GM18520 (cell line): Measurements from ENCODE around the gene KRTAP10-2.
"Not testable (repeated sequence)": the region's sequence is repeated elsewhere in the genome, so short reads cannot be mapped to it uniquely, and the experiment has no call there.

ENCODE experiments used
- ATAC-seq: cut with Tn5 transposase; IDR thresholded peaks from one replicate; pipeline ENCODE4 v1.9.1; 2021; ENCODE audit not compliant: unreplicated experiment

Gene KRTAP10-2

DNA sequence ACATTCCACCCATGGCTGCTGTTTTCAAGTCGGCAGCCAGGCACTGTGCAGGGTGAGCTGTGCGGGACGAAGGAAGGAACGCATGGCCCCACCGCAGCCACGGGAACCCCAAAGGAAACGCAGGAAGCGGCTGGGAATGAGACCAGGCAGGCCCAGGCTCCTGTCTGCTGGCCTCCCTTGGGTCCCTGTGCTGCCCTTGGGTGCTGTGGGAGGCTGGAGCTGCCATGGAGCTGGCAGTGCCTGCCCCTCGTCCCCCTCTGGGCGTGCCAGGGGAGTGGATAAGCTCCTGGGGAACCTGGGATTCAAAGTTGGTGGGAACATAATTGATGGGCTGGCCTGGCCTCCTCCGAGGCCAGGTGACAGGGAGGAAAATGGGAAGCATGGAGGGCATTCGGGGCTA lies 17.0 kb upstream of the KRTAP10-2 start:
- ATAC-seq = no peak

DNA sequence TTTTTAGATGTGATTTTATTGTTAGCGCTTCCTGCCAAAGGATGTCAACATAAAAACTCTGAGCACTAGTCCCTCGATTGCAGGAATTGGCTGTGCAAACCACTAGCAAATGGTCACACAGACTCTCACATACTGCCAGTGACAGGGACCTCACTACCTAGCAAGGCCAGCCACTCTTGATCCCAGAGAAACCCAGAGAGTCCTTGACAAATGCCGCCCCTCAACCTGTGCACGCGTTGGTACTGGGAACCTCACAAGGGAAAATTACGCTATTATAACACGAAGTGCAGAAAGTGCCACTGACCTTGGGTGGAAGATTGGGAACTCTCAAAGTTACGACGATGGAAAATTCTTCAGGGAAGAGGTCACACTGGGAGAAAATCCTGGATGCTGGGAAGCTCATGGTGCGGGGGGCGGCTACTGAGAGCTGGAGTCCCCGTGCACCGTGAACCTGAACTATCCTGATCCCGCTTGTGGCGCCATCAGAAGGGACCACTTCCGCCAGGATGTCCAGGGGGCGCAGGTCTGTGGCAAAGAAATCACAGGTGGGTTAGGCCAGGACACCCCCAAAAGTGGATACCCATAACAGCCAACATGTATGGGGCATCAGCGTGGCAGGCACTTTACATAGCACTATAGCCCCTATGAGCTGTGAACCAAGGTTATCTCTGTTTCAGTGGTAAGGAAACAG lies 16.3 kb upstream of the KRTAP10-2 start:
- ATAC-seq = no peak

DNA sequence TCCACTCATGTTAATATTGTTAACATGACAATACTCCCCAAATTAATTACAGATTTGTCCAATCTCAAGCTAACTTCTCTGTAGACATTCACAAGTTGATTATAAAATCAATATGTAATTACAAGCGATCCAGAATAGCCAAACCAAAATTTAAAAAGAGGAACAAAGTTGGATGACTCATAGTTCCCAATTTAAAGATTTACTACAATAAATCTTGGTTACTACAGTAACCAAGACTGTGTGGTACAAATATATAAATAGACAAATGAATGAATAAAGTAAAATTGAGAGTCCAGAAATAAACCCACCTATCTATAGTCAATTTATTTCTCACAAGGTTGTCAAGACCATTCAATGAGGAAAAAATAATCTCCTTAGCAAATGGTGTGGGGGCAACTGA lies 15.1 kb upstream of the KRTAP10-2 start:
- ATAC-seq = no peak

DNA sequence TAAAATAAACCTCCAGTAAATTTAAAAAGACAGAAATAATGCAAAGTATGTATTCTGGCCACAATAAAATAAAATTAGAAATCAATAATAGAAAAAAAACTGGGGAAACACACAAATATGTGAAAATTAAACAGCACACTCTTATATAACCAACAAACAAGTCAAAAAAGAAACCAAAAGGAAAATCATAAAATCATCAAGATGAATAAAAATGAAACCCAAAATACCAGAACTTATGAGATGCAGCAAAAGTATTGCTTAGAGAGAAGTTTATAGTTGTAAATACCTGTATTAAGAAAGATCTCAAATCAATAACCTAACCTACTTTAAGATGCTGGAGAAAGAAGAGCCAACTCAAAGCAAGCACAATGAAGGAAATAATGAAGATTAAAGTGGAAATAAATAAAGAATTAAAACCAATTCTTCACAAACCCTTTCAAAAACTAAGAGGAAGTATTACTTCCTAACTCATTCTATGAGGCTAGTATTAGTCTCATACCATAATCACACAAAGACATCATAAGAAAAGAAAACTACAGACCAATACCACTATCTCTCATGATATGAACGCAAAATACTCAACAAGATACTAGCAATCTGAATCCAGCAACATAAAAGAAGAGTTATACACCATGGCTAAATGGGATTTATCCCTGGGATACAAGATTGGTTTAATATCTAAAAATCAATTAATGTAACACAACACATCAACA lies 13.7 kb upstream of the KRTAP10-2 start:
- ATAC-seq = no peak

DNA sequence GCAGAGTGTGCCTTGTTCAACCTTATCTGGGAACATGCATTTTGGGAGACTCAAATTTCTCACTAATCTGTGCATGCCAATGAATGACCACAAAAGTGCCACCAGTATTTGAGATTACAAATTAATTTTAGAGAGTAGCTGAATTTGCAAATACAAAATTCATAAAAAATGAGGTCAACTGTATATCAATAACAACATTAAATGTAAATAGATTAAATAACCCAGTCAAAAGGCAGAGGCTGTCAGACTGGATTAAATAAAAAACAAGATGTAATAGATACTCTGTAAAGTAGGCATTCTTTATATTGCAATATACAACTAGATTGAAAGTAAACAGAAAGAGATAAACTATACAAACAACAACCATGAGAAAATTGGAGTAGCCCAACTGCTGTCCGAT lies 12.8 kb upstream of the KRTAP10-2 start:
- no peak for ATAC-seq

DNA sequence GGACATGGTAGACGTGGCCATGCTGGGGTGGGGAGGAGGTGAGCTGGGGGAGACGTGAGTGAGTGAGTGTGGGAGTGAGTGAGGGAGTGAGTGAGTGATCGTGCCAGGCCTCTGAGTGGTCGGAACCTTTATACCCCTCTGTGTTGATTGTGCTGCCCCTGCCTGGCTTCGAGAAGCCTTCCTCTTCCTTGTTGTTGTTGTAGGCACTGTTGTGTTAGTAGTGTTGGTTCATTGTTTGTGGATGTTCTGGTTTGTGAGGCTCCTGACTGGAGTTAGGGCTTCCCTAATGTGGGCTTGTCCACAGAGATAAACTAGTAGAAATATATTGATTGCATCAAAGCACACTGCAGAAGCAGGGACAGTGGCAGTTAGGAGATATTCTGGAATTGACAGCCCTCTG lies 7.4 kb upstream of the KRTAP10-2 start, which contains the start of gene KRTAP10-3:
Gene KRTAP10-3 (minus strand): TSS at position 101 of the 400 bp plus-strand sequence. CDS start 80 bp downstream, at position 21.
- no peak for ATAC-seq

DNA sequence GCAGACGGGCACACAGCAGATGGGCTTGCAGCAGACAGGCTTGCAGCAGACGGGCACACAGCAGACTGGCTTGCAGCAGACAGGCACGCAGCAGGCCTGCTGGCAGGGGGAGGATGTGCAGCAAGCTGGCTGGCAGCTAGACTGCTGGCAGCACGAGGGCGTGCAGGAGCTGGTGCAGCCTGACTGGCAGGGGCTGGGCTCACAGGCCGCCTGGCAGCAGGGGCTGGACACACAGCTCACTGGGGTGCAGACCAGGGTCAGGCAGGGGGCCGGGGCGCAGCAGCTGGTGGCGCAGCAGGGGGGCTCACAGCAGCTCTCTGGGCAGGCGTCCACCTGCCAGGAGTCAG lies 7.0 kb upstream of the KRTAP10-2 start:
- not testable (repeated sequence) for ATAC-seq

DNA sequence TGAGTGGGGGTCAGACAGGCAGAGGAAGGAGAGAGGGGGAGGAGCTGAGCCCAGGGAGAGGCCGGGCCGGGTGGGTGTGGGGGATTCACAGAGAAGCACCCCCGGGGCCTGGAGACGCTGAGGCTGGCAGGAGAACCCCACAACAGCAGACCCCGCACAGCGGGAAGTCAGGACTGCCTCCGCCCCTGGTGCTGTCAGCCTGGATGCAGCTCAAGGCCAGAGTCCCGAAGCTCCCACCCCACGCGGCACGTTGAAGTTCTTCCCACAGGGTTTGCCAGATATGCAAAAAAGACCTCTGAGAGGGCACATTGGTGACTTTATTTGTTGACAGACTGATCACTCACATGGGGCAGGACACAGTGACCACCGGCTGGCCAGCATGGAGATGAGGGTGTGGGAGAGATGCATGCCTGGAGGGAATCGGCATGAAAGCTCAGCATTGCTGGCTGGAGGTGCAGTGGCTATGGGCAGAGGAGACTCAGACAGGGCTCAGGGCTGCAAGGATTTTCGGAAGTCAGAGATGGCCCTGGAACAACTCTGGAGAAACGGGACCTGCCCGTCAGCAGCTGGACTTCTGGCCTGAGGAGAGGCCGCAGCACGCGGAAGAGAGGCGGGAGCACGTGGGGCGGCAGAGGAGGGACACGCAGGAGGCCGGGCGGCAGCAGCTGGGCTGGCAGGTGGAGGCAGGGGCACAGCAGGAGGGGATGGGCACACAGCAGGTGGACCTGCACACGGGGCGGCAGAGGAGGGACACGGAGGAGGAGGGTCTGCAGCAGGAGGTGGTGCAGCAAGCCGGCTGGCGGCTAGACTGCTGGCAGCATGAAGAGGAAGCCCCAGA lies 6.4 kb upstream of the KRTAP10-2 start:
- no peak for ATAC-seq

DNA sequence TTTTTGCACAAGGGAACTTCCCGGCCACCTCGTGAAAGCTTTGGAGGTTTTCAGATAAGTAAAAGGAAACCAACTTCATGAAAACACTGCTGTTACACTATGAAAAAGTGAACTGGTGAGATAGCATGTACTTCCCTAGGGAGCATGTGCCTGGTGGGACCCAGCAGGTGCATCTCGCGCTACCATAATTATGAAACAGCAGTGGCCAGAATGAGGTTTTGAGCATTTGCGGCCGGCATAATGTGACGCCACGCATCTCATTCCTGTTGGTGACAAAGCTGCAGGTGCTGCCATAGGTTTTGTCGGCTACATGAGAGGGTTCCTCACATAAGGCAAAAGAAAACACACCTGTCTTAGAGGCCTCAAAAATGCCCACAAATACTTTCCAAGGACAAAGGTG lies 5.6 kb upstream of the KRTAP10-2 start:
- ATAC-seq = no peak

DNA sequence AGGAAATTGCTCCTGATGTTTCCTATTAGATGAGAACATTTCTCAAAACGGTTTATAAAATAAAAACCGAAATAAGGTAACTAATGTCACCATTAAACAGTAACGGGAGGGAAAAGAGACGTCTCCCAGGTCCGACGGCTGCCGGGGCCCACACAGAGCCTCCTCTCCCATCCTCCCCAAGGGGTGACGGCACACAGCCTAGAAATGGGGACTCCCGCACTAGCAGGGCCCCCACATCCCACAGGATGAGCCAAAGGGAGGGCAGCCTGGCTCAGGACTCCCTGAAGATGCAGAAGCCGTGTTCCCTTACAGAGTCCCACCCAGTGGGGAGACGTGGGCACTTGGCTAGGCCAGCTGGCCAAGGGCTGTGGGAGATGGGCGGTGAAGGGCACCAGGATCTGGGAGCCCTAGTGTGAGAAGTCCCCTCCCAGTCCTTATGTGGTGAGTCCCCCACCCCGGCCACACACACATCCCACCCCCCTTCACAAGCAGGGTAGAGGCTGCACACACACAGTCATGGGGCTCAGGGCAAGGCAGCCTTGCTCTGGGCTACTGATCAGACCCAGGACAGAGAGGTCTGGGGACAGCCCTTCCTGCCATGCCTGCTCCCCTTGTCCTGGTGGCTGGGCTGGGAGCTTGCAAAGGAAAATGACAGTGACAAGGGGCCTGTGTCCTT lies 4.0 kb upstream of the KRTAP10-2 start:
- ATAC-seq = no peak

DNA sequence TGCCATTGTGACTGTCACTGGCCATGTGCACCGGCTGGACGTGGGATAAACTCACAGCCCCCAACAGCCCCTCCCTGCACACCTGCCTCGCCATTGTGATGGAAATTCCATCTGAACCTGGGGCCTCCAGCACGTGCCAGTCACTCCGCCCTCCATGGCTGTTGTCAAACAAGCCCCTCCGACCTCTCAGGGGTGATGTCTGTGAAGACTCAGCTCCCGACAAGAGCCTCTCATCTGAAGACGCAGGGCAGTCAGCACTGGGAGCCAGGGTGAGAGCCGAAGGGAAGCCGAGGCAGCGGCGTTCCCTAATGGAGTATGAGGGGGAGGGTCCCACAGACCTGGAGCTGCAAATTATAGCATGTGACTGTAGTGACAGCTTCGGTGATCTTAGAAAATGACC lies 1.4 kb upstream of the KRTAP10-2 start:
- ATAC-seq = no peak

DNA sequence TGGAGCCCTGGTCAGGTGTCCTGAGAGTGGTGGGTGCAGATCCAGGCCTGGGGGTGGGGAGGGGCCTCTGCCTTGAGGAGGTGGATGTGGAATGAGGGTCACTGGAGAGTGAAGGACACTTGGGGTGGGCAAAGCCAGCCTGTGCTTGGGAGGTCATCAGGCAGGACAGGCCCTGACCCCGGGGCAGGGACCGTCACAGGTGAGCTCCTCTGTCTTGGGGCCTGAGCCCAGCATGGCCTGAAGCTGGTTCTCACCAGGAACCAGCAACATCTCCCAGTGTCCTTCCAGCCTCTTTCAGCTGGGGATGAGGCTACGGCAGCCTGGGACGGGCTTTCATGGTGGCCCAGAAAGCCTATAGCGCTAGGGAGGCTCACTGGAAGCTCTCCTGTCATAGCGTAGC lies 831 bp upstream of the KRTAP10-2 start:
- ATAC-seq = no peak

DNA sequence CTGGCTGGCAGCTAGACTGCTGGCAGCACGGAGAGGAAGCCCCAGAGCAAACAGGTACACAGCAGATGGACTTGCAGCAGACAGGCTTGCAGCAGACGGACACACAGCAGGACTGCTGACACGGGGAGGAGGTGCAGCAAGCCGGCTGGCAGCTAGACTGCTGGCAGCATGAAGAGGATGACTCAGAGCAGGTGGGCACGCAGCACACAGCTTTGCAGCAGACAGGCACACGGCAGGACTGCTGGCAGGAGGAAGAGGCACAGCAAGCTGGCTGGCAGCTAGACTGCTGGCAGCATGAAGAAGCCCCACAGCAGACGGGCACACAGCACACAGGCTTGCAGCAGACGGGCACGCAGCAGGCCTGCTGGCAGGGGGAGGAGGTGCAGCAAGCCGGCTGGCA lies 498 bp downstream of the KRTAP10-2 start:
- no peak for ATAC-seq

DNA sequence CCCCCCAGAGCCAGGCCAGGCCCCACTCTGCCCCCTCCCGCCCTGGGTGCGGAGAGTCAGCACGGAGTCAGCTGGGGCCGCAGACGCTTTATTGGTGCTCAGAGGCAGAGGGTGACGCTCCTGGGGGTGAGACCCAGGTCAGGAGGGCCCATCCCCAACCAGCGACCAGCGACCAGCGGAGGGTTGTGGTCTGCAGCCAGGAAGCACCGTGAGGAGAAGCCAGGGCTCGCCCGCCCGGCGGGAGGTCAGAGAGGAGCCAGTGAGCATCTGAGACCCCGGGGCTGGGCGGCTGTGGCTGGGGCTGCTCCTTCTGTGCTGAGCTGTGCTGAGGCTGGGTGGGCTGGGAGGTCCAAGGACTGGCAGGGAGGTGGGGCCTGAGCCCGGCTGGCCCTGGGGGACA lies 1.0 kb downstream of the KRTAP10-2 start:
- not testable (repeated sequence) for ATAC-seq

DNA sequence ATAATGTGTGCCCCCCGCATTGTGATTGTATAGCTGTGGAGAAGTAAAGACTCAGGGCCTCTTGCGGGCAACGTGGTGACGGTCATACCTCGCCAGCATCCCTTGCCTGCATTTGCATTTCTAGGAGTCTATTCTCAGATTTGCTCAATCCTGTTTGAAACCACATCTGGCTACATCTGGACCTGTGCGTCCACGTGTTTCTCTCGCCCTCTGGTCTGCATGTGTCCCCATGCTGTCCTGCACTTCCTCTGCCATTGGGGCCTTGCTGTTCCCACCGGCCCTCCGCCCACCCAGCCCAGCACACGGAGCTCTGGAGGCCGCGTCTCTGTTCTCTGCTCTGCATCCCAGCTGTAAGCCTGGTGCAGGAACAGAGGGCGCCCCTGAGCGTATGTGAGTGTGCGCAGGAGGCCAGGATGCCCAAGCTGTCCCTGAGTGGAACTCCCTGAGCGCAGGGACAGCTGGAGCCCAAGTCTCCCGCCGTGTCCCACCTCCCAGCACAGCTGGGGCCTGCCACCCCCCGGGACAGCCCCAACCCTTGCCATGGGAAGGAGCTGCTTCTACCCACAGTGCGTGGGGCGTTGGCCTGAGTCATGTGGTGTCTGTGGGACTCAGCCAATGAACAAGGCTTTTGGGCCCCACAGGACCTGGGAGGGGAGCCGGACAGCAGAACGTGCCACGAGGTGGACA lies 1.6 kb downstream of the KRTAP10-2 start:
- ATAC-seq = no peak

DNA sequence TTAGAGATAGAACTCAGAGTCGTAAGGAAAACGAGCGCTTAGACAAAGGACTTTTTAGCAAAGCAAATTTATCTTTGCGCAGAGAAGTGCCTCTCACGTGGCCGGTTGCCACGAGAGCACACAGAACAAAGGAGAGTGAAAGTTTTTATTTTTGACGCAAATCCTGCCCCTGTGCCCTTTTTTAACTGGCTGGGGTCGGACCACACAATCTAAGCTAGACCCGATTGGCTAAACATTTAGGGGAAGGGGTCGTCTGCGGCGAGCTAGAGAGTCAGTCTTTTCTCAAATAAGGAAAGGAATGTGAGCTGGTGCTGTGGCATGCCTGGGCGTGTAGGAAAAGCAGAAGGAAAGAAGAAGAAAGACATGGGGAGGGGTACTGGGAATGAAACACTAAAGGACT lies 2.4 kb downstream of the KRTAP10-2 start:
- ATAC-seq = no peak

DNA sequence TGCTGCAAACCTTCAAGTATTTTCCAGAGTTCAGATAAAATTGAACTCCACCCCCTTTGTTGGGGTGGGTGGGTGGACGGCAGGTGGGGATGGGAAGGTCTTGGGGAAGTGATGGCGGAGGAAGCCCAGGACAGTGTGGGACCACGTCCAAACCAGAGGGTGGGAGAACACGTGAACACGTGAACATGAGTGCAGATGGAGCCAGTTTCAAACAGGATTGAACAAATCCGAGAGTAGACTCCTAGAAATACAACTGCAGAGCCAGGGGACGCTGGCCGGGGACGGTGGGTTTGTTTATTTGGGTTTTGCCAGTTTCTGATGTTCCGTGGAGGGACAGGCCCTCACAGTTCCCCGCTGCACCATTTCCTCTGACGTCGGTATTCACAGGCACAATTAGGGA lies 2.9 kb downstream of the KRTAP10-2 start:
- ATAC-seq = no peak

DNA sequence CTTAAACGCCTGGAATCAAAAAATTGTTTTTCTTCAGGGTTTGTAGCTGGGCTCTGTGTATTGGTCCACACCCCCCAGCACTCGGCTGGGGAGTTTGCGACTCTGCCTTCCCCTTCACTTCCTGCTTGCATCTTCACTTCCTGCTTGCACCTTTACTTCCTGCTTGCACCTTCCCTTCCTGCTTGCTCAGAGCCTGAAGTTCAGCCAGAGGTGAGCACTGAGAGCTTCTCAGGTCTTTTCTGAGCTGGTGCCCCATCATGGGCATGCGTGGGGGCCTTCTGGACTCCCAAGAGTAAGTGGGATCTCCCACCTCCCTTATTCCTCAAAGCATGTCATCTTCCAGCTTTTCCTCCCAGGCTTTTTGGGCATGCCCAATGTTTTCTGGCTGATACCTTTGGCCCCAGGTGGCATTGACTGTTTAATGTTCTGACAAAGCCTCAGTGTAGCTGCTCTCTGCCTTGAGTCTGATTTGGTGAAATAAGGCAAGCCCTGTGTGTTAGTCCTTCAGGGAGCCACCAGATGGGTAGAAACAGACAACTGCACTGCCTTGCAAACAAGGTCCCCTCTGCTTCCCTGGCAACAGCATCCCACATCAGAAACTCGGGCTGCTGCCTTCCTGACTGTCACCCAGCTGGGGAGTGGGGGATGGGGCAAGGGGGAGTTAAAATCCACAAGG lies 3.5 kb downstream of the KRTAP10-2 start:
- ATAC-seq = no peak

DNA sequence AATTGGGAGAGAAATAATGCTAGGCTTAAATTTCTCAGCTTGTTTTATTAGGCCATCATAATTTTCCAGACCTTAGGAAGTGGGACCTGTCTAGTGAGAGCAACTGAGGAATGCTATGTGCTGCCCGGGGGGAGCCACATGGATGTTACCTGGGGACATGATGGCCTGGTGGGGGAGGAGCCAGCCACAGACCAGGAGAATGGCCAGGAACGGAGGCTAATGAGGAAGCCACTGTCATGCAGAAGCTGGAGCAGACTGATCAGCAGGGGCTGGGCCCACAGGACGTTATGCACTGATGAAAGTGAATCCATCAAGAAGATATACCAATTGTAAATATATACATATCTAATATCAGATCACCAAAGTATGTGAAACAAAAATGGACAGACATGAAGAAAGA lies 6.7 kb downstream of the KRTAP10-2 start:
- ATAC-seq = no peak

DNA sequence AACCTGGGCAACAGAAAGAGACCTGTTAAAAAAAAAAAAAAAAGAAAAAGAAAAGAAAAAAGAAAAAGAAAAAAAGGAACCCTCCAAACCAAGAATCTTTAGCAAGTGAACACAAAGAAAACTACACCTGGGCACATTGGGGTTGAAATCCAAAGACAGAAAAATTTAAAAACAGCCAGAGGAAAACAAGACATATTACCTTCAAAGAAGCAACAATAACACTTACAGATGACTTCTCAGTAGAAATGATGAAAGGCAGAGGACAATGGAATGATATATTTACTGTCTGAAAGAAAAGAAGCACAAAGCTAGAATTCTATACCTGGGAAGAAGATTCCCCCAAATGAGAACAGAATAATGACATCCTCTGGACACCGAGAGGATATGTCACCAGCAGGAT lies 8.6 kb downstream of the KRTAP10-2 start:
- no peak for ATAC-seq
